Endothelial cell (in vitro differentiated cells): Measurements from ENCODE around the gene RBM8A. TPM values are rescaled to one million over a fixed set of nuclear protein-coding genes. Genes with fewer than 3 reads are reported as not detected.

Experiments used
- DNase-seq: peaks from one replicate; pipeline ENCODE4 v3.0.0; 2021; ENCODE audit warnings: low spot score
- H3K27ac Mint-ChIP-seq: one replicate; pipeline ENCODE4 v1.8.0; 2021; ENCODE audit warnings: mixed read lengths, inconsistent platforms; ENCODE audit not compliant: unreplicated experiment
- H3K27me3 Mint-ChIP-seq: one replicate; pipeline ENCODE4 v1.8.0; 2021; ENCODE audit warnings: mild to moderate bottlenecking, moderate library complexity, mixed read lengths, inconsistent platforms; ENCODE audit not compliant: unreplicated experiment
- H3K36me3 Mint-ChIP-seq: one replicate; pipeline ENCODE4 v1.8.0; 2021; ENCODE audit warnings: mild to moderate bottlenecking, low read depth, mixed read lengths, inconsistent platforms; ENCODE audit not compliant: unreplicated experiment
- H3K4me1 Mint-ChIP-seq: one replicate; pipeline ENCODE4 v1.8.0; 2021; ENCODE audit warnings: mild to moderate bottlenecking, mixed read lengths, inconsistent platforms; ENCODE audit not compliant: unreplicated experiment
- H3K4me3 Mint-ChIP-seq: one replicate; pipeline ENCODE4 v1.8.0; 2021; ENCODE audit warnings: mild to moderate bottlenecking, mixed read lengths, inconsistent platforms; ENCODE audit not compliant: unreplicated experiment
- H3K9me3 Mint-ChIP-seq: one replicate; pipeline ENCODE4 v1.8.0; 2021; ENCODE audit warnings: mixed read lengths, inconsistent platforms; ENCODE audit not compliant: unreplicated experiment
- total RNA-seq: library from RNA; stranded (reverse); fragmentation: NEBNext Ultra II Directional; extraction: Animal tissue kit (Norgen Biotek cat#: 25700); gene quantifications from one replicate; pipeline ENCODE4 v1.2.1, GENCODE V29; 2021; ENCODE audit not compliant: unreplicated experiment
- TF ChIP-seq, protein P1 (sequence below): fragments of 200-600 bp; sonication (generic); IDR thresholded peaks from one replicate; pipeline ENCODE4 v1.5.0; 2021; ENCODE audit warnings: antibody characterized with exemption; ENCODE audit not compliant: unreplicated experiment

Gene RBM8A
- total RNA-seq, 1 donor from 2014 or later, result 213 TPM

DNA sequence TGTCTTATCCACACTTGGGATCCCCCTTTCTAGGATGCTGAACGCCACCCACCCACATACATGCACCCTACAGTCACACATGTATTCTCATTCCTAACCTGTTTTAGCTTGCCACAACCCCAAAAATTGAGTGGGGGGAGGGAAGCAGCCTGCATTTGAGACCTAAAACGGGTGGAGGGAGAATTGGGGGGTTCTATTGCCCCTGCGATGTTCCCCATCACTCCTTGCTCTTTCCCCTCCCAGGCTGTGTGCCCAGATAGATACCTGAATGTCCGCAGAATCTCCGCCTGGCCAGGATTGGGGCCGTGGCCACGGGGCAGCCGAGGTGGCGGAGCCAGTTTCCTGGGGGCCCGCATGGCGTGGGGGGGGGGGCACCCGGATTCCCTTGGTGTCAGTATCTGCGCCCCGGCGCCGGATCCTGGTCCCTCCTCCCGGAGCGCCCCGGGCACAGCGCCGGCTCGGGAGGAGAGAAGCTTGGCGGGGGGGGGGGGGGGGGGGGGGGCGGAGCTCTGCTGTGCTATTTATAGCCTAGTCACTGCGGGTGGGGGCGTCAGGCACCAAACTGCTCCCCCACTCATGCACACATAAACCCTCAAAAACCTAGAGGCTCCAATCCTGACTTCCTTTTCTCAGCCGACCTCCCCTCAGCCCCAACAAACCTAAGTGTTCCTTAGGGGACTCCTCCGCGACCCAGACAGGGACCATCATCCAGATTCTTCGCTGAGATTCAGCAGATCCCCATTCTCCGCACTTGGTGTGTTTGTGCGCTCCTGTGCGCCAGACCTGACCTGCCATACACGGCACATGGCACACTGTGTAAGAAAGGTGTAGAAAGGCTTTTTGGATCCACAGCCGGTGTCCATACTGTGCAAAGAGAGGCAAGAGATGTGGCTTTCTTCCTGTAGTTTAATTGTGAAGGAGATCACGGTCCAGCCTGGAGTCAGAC, 35.1 kb upstream of the RBM8A start:
- DNase-seq, result no peak
- Mint-ChIP-seq H3K36me3 (peaks cover 4% of the 10 kb centered on the region), H3K27ac (no peak overlapping the region), H3K4me3 (peak overlapping the region; percentile 93), H3K27me3 (peaks cover 29% of the 10 kb centered on the region), H3K4me1 (peaks cover 44% of the 10 kb centered on the region), H3K9me3 (no peaks in the 10 kb centered on the region)
- TF ChIP-seq, protein P1, sequence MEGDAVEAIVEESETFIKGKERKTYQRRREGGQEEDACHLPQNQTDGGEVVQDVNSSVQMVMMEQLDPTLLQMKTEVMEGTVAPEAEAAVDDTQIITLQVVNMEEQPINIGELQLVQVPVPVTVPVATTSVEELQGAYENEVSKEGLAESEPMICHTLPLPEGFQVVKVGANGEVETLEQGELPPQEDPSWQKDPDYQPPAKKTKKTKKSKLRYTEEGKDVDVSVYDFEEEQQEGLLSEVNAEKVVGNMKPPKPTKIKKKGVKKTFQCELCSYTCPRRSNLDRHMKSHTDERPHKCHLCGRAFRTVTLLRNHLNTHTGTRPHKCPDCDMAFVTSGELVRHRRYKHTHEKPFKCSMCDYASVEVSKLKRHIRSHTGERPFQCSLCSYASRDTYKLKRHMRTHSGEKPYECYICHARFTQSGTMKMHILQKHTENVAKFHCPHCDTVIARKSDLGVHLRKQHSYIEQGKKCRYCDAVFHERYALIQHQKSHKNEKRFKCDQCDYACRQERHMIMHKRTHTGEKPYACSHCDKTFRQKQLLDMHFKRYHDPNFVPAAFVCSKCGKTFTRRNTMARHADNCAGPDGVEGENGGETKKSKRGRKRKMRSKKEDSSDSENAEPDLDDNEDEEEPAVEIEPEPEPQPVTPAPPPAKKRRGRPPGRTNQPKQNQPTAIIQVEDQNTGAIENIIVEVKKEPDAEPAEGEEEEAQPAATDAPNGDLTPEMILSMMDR, result no peak

DNA sequence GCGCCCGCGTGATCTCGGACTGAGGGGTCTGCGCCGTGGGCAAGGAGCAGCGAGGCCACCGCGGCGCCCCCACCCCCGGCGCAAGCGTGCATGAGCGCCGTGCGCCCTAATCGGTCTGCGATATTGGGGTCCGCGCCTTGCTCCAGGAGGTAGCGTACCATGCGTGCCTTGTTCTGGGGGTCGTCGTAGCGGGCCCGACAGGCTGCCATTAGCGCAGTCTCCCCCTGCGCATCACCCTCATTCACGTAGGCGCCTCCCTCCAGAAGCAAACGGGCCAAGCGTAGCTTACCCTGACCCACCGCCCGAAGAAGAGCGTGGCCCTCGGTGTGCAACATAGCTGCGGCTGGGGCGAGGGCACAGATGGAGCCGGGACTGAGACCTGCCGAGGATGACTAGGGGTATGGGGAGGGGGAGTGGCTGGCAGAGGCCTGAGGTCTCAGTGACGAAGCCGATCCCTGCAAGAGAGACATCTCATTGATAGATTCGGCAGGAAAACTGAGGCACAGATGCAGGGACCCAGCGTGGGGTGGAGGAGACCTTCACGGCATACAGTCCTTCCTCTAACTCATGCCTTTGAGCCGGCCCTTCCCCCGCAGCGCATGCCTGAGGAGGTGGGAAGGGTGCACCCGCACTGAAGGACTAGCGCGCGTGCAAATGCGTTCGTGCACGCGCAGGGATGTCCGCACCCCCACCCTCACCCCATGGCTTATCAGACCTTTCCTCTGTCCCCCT, 34.3 kb upstream of the RBM8A start:
- H3K4me3 Mint-ChIP-seq, result peak overlapping the region; percentile 93
- TF ChIP-seq, protein P1, result no peak
- peaks cover 29% of the 10 kb centered on the region for H3K27me3 Mint-ChIP-seq
- no peaks in the 10 kb centered on the region for H3K9me3 Mint-ChIP-seq
- H3K4me1 Mint-ChIP-seq, result peaks cover 51% of the 10 kb centered on the region
- H3K27ac Mint-ChIP-seq, result no peak overlapping the region
- no peak for DNase-seq
- H3K36me3 Mint-ChIP-seq, result peaks cover 4% of the 10 kb centered on the region

DNA sequence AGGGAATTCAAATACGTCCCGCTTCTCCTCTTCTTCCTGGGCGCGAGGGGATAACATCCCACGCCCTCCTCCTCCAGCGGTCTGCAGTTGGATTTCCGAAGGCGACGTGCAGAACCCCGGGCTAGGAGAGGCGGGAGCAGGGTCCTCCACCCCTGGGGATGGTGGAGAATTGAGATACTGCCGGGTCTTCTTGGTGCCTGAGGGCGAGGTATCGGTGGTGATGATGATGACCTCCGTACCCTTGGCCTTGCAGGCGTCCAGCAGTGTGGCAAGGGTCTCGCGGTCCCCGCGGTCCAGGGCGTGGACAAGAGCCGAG, 33.8 kb upstream of the RBM8A start:
- Mint-ChIP-seq H3K4me1 (peaks cover 55% of the 10 kb centered on the region), H3K9me3 (no peaks in the 10 kb centered on the region), H3K36me3 (peaks cover 4% of the 10 kb centered on the region), H3K27ac (no peak overlapping the region), H3K27me3 (peaks cover 29% of the 10 kb centered on the region), H3K4me3 (peak overlapping the region; percentile 93)
- TF ChIP-seq, protein P1, result no peak
- no peak for DNase-seq

DNA sequence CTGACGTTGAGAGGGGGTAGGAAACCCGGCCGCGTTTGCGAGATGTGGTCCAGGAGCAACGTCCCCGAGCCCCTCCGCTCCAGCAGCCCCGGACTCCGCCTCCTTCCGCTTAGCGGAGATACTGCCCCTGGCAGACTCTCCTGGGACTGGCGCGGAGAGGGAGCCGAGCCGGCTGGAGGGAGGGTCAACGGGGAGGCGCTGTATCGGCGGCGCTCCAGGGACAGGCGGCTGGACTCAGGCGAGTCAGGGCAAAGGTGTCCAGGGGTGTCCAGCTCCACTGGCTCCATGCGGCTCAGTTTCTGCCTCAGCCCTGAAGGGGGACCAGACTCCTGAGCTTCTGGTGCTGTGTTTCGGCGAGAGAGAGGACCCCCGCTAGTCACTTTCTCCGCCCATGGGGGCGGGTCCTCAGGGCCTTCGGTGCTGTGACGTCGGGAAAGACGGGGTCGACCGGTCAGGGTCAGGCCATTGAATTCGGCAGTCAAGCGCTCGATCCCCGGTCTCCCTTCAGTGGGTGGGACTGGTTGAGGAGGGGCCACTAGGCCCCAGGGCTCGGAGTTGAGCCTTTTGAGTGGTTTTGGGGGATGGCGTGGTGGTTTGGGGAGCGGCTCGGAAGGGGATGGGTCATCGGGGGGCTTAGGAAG, 33.3 kb upstream of the RBM8A start:
- Mint-ChIP-seq H3K27me3 (peaks cover 29% of the 10 kb centered on the region), H3K4me3 (peak overlapping the region; percentile 93), H3K27ac (no peak overlapping the region), H3K4me1 (peaks cover 60% of the 10 kb centered on the region), H3K36me3 (peaks cover 4% of the 10 kb centered on the region), H3K9me3 (no peaks in the 10 kb centered on the region)
- DNase-seq, result peak; percentile 75
- TF ChIP-seq, protein P1, result no peak
